Measurements from ENCODE around the gene CACNA1C. TPM values are rescaled to one million over a fixed set of nuclear protein-coding genes. Genes with fewer than 3 reads are reported as not detected.

CACNA1C gene
- total RNA-seq, 4 donors from 2014 or later, result 2.0 to 4.2 (median 2.5) TPM

- Histone ChIP-seq H3K36me3 (no peaks in the 10 kb centered on the region), H3K27me3 (no peaks in the 10 kb centered on the region), H3K27ac (no peak overlapping the region), H3K9me3 (no peaks in the 10 kb centered on the region), H3K4me1 (no peaks in the 10 kb centered on the region), H3K4me3 (replicated peaks in 1 of 3) (no peak overlapping the region)
- DNase-seq, result no peak
- intact Hi-C loops (cut with DNase I), result no loop called here
- 37 to 69% methylated on average over 2 of the region's 2 CpGs for WGBS, 2 donors
- TF ChIP-seq POLR2A (IDR thresholded peaks at IDR 0.05) (no peak), CTCF (IDR thresholded peaks at IDR 0.05) (no peak)
These were observed 692.9 kb downstream of the CACNA1C start for GRCh38 chr12:2745655-2746054.

Other genes starting within 250 kb of the CACNA1C start
- gene LRTM2, start 232.4 kb upstream of the CACNA1C start, total RNA-seq, result not detected
- 1 to 10 TPM; 1.5 to 2.6 (median 2.0) TPM for gene CACNA2D4, start 134.3 kb upstream of the CACNA1C start, total RNA-seq
- 10 to 100 TPM; 20.1 to 22.9 (median 21.1) TPM for gene DCP1B, start 48.5 kb upstream of the CACNA1C start, total RNA-seq